Measurements from ENCODE around the gene PAK4.

- no peak for TF ChIP-seq MXI1 (IDR thresholded peaks at IDR 0.05; ENCODE audit: low read depth, low read length)
- TF ChIP-seq TAF1 (IDR thresholded peaks at IDR 0.05; ENCODE audit: borderline replicate concordance, low read depth, low read length) = no peak
- TF ChIP-seq SIN3A (IDR thresholded peaks at IDR 0.05; ENCODE audit: borderline replicate concordance, low read depth, low read length) = no peak
- no peak for TF ChIP-seq ZBTB33 (IDR thresholded peaks at IDR 0.05; ENCODE audit: borderline replicate concordance, low read depth)
- TF ChIP-seq CTCF (IDR thresholded peaks at IDR 0.05) = no peak
- no peak for TF ChIP-seq REST (IDR thresholded peaks at IDR 0.05; ENCODE audit: low read depth, low read length)
- TF ChIP-seq EP300 (IDR thresholded peaks at IDR 0.05; ENCODE audit: borderline replicate concordance in 1 of 2, low read depth in 1 of 2, low read length in 1 of 2) = no peak
- no peak for TF ChIP-seq POLR2AphosphoS5 (IDR thresholded peaks at IDR 0.05; ENCODE audit: low read depth, low read length)
- TF ChIP-seq RFX5 (IDR thresholded peaks at IDR 0.05; ENCODE audit: low read length) = no peak
- TF ChIP-seq USF1 (IDR thresholded peaks at IDR 0.05; ENCODE audit: borderline replicate concordance, low read depth) = no peak
- TF ChIP-seq USF2 (IDR thresholded peaks at IDR 0.05; ENCODE audit: borderline replicate concordance, low read depth, low read length) = no peak
- no peak for TF ChIP-seq YY1 (IDR thresholded peaks at IDR 0.05; ENCODE audit: low read depth)
- TF ChIP-seq RAD21 (IDR thresholded peaks at IDR 0.05; ENCODE audit: low read length) = no peak
- TF ChIP-seq GATA2 (CRISPR knock-in tag; IDR thresholded peaks at IDR 0.05) = no peak
Observed at GRCh38 chr19:39188960-39189359, 63.4 kb downstream of the PAK4 start.
